Colonic mucosa (tissue), 4 donors: ENCODE data around the gene ZNF189. TPM values are rescaled to one million over a fixed set of nuclear protein-coding genes. Genes with fewer than 3 reads are reported as not detected.
A peak's percentile ranks its signal among the peaks of the same experiment; 100 is the strongest.

Source experiments
- DNase-seq: peaks from one replicate; pipeline ENCODE4 v3.0.0-alpha.2; 2020
- H3K27ac ChIP-seq: fragments of 200-600 bp; one replicate; pipeline ENCODE4 v1.8.0; 2021
- H3K27me3 ChIP-seq: fragments of 200-600 bp; one replicate; pipeline ENCODE4 v1.8.0; 2021
- H3K36me3 ChIP-seq: fragments of 200-600 bp; one replicate; pipeline ENCODE4 v1.8.0; 2021
- H3K4me1 ChIP-seq: fragments of 200-600 bp; one replicate; pipeline ENCODE4 v1.8.0; 2021; ENCODE audit warnings: mild to moderate bottlenecking
- H3K4me3 ChIP-seq: fragments of 200-600 bp; one replicate; pipeline ENCODE4 v1.8.0; 2021
- H3K9ac ChIP-seq, 2 donors: one replicate each; pipeline ENCODE4 v1.7.0; 2013; ENCODE audit warnings: control low read depth in 2 of 2, low read depth in 2 of 2, low read length in 2 of 2
- H3K9me3 ChIP-seq: fragments of 200-600 bp; one replicate; pipeline ENCODE4 v1.8.0; 2021
- intact Hi-C: fragments of 100-400 bp; cut with DNase I; formaldehyde crosslinking; loops from one replicate; pipeline ENCODE4 v1.14.1; 2022
- total RNA-seq, 2 donors: library from RNA; stranded (reverse); fragmentation: NEBNext Ultra II Directional in 1 of 2; extraction: Animal tissue kit (Norgen Biotek cat#: 25700) in 1 of 2; gene quantifications; one replicate each; pipeline ENCODE4 v1.2.1, GENCODE V29; 2021
- TF ChIP-seq, protein P1 (sequence below): fragments of 200-600 bp; IDR thresholded peaks from one replicate; pipeline ENCODE4 v1.8.0; 2022; ENCODE audit warnings: antibody characterized with exemption, mild to moderate bottlenecking
- donor health status: healthy.
- donor health status: DM: no; HTN: no; CAD: no.
- donor health status: DM: no; HTN: no; CAD: no.

ZNF189 gene
- total RNA-seq, 2 donors from 2014 or later: 9.3 to 17.4 TPM

DNA sequence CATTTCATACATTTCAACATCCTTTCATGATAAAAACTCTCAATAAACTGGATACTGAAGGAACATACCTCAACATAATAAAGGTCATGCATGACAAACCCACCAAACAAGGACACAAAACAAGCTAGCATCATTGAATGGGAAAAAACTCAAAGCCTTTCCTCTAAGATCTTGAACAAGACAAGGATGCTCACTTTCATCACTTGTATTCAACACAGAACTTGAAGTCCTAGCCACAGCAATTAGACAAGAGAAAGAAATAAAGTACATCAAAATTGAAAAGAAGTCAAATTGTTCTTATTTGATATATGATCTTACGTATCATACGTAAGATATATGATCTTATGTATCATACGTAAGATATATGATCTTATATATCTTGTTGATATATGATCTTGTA lies 5.5 kb upstream of the ZNF189 start:
- no peaks in the 10 kb centered on the region for H3K36me3 ChIP-seq

DNA sequence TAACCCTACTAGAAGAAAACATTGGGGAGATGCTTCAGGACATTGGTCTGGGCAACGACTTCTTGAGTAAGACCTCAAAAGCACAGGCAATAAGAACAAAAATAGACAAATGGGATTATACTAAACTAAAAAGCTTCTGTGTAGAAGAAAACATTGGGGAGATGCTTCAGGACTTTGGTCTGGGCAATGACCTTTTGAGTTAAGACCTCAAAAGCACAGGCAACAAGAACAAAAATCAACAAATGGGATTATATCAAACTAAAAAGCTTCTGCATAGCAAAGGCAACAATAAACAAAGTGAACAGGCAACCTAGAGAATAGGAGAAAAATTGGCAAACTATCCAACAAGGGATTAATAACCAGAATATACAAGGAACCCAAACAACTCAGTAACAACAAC lies 4.0 kb upstream of the ZNF189 start:
- intact Hi-C loops: loop anchor here (10.0 kb wide), 1 partner anchor 680 kb away; no protein-coding TSS in a partner anchor
- Histone ChIP-seq H3K9me3 (no peaks in the 10 kb centered on the region), H3K27ac (no peak overlapping the region), H3K4me1 (no peaks in the 10 kb centered on the region), H3K36me3 (no peaks in the 10 kb centered on the region), H3K4me3 (no peak overlapping the region), H3K9ac (no peak overlapping the region), H3K27me3 (no peaks in the 10 kb centered on the region)
- DNase-seq: no peak
- TF ChIP-seq, protein P1, sequence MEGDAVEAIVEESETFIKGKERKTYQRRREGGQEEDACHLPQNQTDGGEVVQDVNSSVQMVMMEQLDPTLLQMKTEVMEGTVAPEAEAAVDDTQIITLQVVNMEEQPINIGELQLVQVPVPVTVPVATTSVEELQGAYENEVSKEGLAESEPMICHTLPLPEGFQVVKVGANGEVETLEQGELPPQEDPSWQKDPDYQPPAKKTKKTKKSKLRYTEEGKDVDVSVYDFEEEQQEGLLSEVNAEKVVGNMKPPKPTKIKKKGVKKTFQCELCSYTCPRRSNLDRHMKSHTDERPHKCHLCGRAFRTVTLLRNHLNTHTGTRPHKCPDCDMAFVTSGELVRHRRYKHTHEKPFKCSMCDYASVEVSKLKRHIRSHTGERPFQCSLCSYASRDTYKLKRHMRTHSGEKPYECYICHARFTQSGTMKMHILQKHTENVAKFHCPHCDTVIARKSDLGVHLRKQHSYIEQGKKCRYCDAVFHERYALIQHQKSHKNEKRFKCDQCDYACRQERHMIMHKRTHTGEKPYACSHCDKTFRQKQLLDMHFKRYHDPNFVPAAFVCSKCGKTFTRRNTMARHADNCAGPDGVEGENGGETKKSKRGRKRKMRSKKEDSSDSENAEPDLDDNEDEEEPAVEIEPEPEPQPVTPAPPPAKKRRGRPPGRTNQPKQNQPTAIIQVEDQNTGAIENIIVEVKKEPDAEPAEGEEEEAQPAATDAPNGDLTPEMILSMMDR: no peak

More for the DNA sequence above, 5.5 kb upstream of the ZNF189 start:
- H3K27me3 ChIP-seq: no peaks in the 10 kb centered on the region
- no peak for DNase-seq
- no peak overlapping the region for H3K9ac ChIP-seq
- TF ChIP-seq, protein P1: no peak
- intact Hi-C loops: loop anchor here (10.0 kb wide), 1 partner anchor 678 kb away; no protein-coding TSS in a partner anchor
- H3K4me3 ChIP-seq: no peak overlapping the region
- no peaks in the 10 kb centered on the region for H3K4me1 ChIP-seq
- H3K9me3 ChIP-seq: no peaks in the 10 kb centered on the region
- H3K27ac ChIP-seq: no peak overlapping the region

DNA sequence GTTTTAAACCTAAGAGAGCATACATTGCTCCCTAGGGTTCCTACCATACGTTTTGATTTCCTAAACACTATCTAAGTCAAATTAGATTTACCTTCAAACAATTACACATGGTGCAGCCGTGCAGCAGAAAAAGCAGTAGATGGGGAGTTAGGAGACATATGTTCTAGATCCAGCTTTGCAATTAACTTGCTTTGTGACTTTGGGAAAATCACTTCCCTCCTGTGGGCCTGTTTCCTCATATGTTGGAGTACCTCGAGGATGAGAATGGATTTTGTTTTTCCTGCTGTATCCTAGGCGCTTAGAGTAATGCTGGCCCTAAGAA lies 944 bp upstream of the ZNF189 start:
- Histone ChIP-seq H3K4me1 (no peaks in the 10 kb centered on the region), H3K27ac (peak overlapping the region; percentile 73), H3K4me3 (peak overlapping the region; percentile 66), H3K36me3 (peaks cover 15% of the 10 kb centered on the region), H3K27me3 (no peaks in the 10 kb centered on the region), H3K9me3 (no peaks in the 10 kb centered on the region), H3K9ac (peak overlapping the region in 1 of 2 donors; percentile 69)
- DNase-seq: no peak
- TF ChIP-seq, protein P1: no peak
- intact Hi-C loops: loop anchor here (10.0 kb wide), 1 partner anchor 683 kb away; no protein-coding TSS in a partner anchor

DNA sequence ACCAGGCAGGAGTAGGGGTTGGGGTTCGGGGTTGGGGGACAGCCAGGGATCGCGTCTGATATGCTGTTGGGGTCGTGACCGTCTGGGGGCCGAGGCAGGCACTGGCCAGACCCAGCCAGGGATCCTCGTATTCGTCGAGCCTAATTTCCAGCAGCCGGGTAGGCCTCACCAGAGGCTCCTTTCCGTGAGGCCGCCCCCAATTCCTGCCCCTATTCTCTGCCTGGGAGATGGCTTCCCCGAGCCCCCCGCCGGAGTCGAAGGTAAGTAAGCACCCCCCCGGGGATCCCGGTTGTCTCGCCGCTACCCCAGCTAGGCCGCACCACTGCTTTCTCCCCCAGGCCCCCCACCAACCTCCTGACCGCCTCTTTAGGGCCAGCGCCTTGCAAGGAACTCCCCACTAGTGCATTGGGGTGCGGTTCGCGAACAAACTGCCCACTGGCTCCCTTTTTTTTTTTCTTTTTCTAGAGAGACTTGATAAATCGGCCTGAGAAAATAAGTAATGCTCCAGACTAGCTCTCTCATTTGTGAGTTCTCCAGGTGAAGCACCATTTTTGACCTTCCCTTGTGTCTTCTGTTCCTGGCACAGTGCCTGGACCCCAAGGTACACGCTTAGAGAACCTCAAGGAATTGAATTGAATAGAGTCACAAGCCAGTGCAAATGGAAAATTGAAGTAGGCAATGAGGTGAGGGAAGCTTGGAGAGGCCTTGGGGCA lies 435 bp downstream of the ZNF189 start:
- H3K36me3 ChIP-seq: peaks cover 23% of the 10 kb centered on the region
- peak overlapping the region; percentile 73 for H3K27ac ChIP-seq
- no peaks in the 10 kb centered on the region for H3K9me3 ChIP-seq
- peak; percentile 26 for DNase-seq
- peak overlapping the region; percentile 66 for H3K4me3 ChIP-seq
- intact Hi-C loops: loop anchor here (10.0 kb wide), 1 partner anchor 684 kb away; no protein-coding TSS in a partner anchor
- TF ChIP-seq, protein P1: no peak
- no peaks in the 10 kb centered on the region for H3K4me1 ChIP-seq
- H3K27me3 ChIP-seq: no peaks in the 10 kb centered on the region
- peak overlapping the region; percentile 78 to 91 for H3K9ac ChIP-seq

DNA sequence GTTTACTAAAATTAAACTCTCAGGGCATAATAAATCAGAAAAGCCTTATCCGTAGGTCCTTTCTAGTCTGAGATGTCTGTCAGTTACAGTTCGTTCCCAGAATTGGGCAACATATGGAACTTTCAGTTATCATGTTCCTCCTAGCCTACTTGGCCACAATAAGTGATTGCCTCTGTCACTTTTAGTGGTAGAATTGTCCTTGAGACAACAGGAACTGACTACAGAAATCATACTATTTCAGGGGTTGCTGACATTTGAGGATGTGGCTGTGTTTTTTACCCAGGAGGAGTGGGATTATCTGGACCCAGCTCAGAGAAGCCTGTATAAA lies 956 bp downstream of the ZNF189 start:
- DNase-seq: no peak
- H3K4me3 ChIP-seq: peak overlapping the region; percentile 66
- H3K4me1 ChIP-seq: no peaks in the 10 kb centered on the region
- H3K9ac ChIP-seq: peak overlapping the region; percentile 78 to 91
- TF ChIP-seq, protein P1: no peak
- H3K9me3 ChIP-seq: no peaks in the 10 kb centered on the region
- H3K27me3 ChIP-seq: no peaks in the 10 kb centered on the region
- intact Hi-C loops: loop anchor here (10.0 kb wide), 1 partner anchor 685 kb away; no protein-coding TSS in a partner anchor
- H3K36me3 ChIP-seq: peaks cover 26% of the 10 kb centered on the region
- peak overlapping the region; percentile 73 for H3K27ac ChIP-seq
